ENCODE data around the gene SNTB2. TPM values are rescaled to one million over a fixed set of nuclear protein-coding genes. Genes with fewer than 3 reads are reported as not detected.
A peak's percentile ranks its signal among the peaks of the same experiment; 100 is the strongest.

SNTB2 gene
- total RNA-seq, 1 donor = 35.5 TPM

DNA sequence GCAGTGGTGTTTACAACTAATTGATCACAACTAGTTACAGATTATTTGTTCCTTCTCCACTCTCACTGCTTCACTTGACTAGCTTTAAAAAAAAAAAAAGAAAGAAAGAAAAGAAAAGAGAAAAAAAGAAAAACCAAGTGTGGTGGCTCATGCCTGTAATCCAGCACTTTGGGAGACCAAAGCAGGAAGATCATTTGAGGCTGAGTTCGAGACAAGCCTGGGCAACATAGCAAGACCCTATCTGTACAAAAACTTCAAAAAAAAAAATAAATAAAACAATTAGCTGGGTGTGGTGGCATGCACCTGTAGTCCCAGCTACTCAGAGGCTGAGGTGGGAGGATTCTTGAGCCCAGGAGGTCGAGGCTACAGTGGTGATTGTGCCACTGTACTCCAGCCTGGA, 4.2 kb downstream of the SNTB2 start:
- DNase-seq (ENCODE audit: insufficient read length, low spot score, missing footprints) = no peak
- H3K4me3 ChIP-seq (ENCODE audit: insufficient read depth, low read length) = no peak overlapping the region
- no peaks in the 10 kb centered on the region for H3K9me3 ChIP-seq (ENCODE audit: low read depth, low read length)
- peaks cover 50% of the 10 kb centered on the region for H3K4me1 ChIP-seq (ENCODE audit: insufficient read depth, low read length)
- H3K79me2 ChIP-seq (ENCODE audit: insufficient read depth, low read length) = peaks cover 85% of the 10 kb centered on the region
- peaks cover 57% of the 10 kb centered on the region for H4K20me1 ChIP-seq (ENCODE audit: insufficient read depth, low read length)
- H3K27me3 ChIP-seq (ENCODE audit: insufficient read depth, low read length) = no peaks in the 10 kb centered on the region
- H3K27ac ChIP-seq (ENCODE audit: low read depth, low read length) = no peak overlapping the region
- H2AFZ ChIP-seq (ENCODE audit: low read length) = no peak overlapping the region
- TF ChIP-seq, protein P1, sequence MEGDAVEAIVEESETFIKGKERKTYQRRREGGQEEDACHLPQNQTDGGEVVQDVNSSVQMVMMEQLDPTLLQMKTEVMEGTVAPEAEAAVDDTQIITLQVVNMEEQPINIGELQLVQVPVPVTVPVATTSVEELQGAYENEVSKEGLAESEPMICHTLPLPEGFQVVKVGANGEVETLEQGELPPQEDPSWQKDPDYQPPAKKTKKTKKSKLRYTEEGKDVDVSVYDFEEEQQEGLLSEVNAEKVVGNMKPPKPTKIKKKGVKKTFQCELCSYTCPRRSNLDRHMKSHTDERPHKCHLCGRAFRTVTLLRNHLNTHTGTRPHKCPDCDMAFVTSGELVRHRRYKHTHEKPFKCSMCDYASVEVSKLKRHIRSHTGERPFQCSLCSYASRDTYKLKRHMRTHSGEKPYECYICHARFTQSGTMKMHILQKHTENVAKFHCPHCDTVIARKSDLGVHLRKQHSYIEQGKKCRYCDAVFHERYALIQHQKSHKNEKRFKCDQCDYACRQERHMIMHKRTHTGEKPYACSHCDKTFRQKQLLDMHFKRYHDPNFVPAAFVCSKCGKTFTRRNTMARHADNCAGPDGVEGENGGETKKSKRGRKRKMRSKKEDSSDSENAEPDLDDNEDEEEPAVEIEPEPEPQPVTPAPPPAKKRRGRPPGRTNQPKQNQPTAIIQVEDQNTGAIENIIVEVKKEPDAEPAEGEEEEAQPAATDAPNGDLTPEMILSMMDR (IDR thresholded peaks at IDR 0.05; ENCODE audit: extremely low read depth, low read depth, low read length) = no peak
- H3K4me2 ChIP-seq (ENCODE audit: insufficient read depth, low read length) = no peak overlapping the region
- no peaks in the 10 kb centered on the region for H3K36me3 ChIP-seq (ENCODE audit: insufficient read depth, low read length)

DNA sequence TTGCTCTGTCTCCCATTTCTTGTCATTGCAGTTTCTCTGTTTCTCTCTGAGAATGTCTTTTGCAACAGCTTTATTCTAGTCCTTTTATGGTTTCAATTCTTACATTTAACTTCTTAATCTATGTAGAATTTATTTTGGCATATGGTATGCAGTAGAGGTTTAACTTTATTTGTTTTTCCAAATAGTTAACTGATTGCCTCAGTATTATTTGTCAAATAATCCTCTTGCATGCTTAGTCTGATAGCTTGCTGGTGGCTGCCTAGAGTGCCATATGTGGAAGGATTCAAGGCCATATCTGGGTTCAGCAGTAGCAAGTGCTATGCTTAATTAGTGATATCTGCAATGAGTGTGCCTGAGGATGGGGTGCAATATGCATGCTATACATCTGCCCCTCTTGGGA, 6.9 kb downstream of the SNTB2 start:
- H3K4me2 ChIP-seq (ENCODE audit: insufficient read depth, low read length) = peak overlapping the region; percentile 32
- no peak overlapping the region for H3K4me3 ChIP-seq (ENCODE audit: insufficient read depth, low read length)
- peaks cover 45% of the 10 kb centered on the region for H3K4me1 ChIP-seq (ENCODE audit: insufficient read depth, low read length)
- H2AFZ ChIP-seq (ENCODE audit: low read length) = no peak overlapping the region
- TF ChIP-seq, protein P1 (IDR thresholded peaks at IDR 0.05; ENCODE audit: extremely low read depth, low read depth, low read length) = no peak
- no peaks in the 10 kb centered on the region for H3K9me3 ChIP-seq (ENCODE audit: low read depth, low read length)
- no peak overlapping the region for H3K27ac ChIP-seq (ENCODE audit: low read depth, low read length)
- peaks cover 94% of the 10 kb centered on the region for H3K79me2 ChIP-seq (ENCODE audit: insufficient read depth, low read length)
- H3K27me3 ChIP-seq (ENCODE audit: insufficient read depth, low read length) = no peaks in the 10 kb centered on the region
- H4K20me1 ChIP-seq (ENCODE audit: insufficient read depth, low read length) = peaks cover 50% of the 10 kb centered on the region
- DNase-seq (ENCODE audit: insufficient read length, low spot score, missing footprints) = no peak
- H3K36me3 ChIP-seq (ENCODE audit: insufficient read depth, low read length) = no peaks in the 10 kb centered on the region

DNA sequence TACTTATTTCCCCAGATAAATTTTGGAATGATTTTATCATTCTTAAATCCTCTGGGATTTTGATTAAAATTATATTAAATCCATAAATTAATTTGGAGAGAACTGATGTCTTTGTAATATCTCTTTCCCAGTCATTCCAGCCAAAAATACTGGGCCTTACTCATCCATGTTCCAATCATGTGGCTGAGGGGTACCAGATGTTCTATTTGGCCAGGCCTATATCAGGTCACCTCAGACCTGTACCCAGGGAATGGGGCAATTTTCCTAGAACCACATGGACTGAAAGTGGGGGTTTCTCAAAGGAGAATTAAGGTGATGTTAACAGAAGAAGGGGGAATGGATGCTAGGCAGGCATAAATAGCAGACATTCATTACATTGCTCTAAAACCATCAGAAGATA, 7.5 kb downstream of the SNTB2 start:
- TF ChIP-seq, protein P1 (IDR thresholded peaks at IDR 0.05; ENCODE audit: extremely low read depth, low read depth, low read length) = no peak
- peaks cover 94% of the 10 kb centered on the region for H3K79me2 ChIP-seq (ENCODE audit: insufficient read depth, low read length)
- DNase-seq (ENCODE audit: insufficient read length, low spot score, missing footprints) = no peak

DNA sequence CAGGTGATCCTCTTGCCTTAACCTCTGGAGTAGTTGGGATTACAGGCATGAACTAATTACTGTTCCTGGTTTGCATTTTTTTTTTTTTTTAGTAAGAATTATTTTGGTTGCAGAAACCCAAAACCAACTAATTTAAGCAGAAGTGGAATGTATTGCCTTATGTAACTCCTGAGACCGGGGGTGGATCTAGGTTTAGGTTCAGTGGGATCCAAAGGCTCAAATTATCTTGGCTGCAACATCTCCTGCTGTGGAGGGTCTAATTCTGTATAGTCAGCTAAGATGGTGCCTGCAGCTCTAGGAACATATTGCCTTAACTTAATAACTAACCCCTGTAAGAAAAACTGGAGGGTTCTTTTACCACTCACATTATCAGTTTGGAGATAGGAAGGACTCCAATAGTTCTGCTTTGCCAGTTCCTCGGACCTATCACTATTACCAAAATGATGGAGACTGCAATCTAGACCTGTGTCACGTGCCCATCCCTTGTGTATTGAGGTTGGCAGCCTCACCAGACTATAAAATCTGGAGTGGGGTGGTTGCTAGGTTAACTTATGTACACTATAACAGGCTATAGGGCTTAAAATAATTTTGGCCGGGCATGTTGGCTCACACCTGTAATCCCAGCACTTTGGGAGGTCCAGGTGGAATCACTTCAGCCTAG, 8.5 kb downstream of the SNTB2 start:
- Histone ChIP-seq H3K27ac (ENCODE audit: low read depth, low read length) (no peak overlapping the region), H3K9me3 (ENCODE audit: low read depth, low read length) (no peaks in the 10 kb centered on the region), H4K20me1 (ENCODE audit: insufficient read depth, low read length) (peaks cover 41% of the 10 kb centered on the region), H3K27me3 (ENCODE audit: insufficient read depth, low read length) (no peaks in the 10 kb centered on the region), H2AFZ (ENCODE audit: low read length) (no peak overlapping the region), H3K4me1 (ENCODE audit: insufficient read depth, low read length) (peaks cover 34% of the 10 kb centered on the region), H3K79me2 (ENCODE audit: insufficient read depth, low read length) (peaks cover 94% of the 10 kb centered on the region), H3K4me2 (ENCODE audit: insufficient read depth, low read length) (peak overlapping the region; percentile 20), H3K36me3 (ENCODE audit: insufficient read depth, low read length) (no peaks in the 10 kb centered on the region), H3K4me3 (ENCODE audit: insufficient read depth, low read length) (no peak overlapping the region)
- TF ChIP-seq, protein P1 (IDR thresholded peaks at IDR 0.05; ENCODE audit: extremely low read depth, low read depth, low read length) = no peak
- DNase-seq (ENCODE audit: insufficient read length, low spot score, missing footprints) = peak; percentile 61

More for the DNA sequence above, 7.5 kb downstream of the SNTB2 start:
- Histone ChIP-seq H3K4me3 (ENCODE audit: insufficient read depth, low read length) (no peak overlapping the region), H3K4me2 (ENCODE audit: insufficient read depth, low read length) (no peak overlapping the region), H3K9me3 (ENCODE audit: low read depth, low read length) (no peaks in the 10 kb centered on the region), H3K4me1 (ENCODE audit: insufficient read depth, low read length) (peaks cover 44% of the 10 kb centered on the region), H4K20me1 (ENCODE audit: insufficient read depth, low read length) (peaks cover 44% of the 10 kb centered on the region), H3K36me3 (ENCODE audit: insufficient read depth, low read length) (no peaks in the 10 kb centered on the region), H3K27ac (ENCODE audit: low read depth, low read length) (no peak overlapping the region), H2AFZ (ENCODE audit: low read length) (no peak overlapping the region), H3K27me3 (ENCODE audit: insufficient read depth, low read length) (no peaks in the 10 kb centered on the region)
